Activated T-helper 1 cell treated with Interleukin-2 at 50 U/mL for 16 hours (primary cell): ENCODE measurements around the gene FAM83B.
"Not testable (repeated sequence)": the region's sequence is repeated elsewhere in the genome, so short reads cannot be mapped to it uniquely, and the experiment has no call there.

Experiments used
- DNase-seq: peaks from one replicate; pipeline ENCODE4 v3.0.0-alpha.2; 2020; ENCODE audit warnings: low read depth

FAM83B gene

GRCh38 chr6:54897462-54898189, 51.1 kb downstream of the FAM83B start:
- no peak for DNase-seq

GRCh38 chr6:54898767-54899166, 52.2 kb downstream of the FAM83B start:
- DNase-seq: no peak

DNA sequence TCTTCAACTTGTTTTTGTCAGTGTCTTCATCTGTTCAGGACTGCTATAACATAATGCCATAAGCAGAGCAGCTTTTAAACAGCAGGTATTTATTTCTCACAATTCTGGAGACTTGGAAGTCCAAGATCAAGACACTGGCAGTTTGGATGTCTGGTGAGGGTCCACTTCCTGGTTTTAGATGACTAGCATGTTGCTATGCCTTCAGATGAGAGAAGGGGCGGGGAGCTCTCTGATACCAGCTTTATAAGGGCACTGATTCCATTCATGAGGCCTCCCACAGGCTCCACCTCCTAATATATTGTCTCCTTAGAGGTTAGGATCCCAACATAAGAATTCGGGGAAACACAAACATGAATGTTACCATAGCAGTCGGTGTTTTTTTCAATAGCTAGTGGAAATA, 52.9 kb downstream of the FAM83B start:
- DNase-seq: no peak

- no peak for DNase-seq
Measured at GRCh38 chr6:54899986-54900385, 53.4 kb downstream of the FAM83B start.

- no peak for DNase-seq
Measured at GRCh38 chr6:54900666-54901065, 54.1 kb downstream of the FAM83B start.

DNA sequence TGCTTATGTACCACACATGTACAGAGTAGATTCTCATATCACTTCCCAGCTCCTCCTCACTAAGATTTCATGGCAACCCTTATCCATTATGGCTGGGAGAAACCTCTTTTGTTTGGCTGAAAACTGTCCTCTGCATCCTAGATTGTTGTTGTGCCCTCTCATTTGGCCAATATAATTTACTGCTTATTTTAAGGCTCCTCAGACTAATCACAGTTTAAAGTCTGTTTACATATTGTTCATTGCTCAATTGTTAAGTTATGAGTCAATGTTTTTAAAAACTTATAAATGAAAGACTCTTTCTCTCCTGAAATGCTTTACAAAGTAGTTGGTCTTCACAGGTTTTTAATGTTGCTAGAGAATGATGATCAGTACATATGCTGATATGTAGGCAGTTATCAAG, 57.3 kb downstream of the FAM83B start:
- no peak for DNase-seq

GRCh38 chr6:54907355-54907754, 60.8 kb downstream of the FAM83B start:
- no peak for DNase-seq

DNA sequence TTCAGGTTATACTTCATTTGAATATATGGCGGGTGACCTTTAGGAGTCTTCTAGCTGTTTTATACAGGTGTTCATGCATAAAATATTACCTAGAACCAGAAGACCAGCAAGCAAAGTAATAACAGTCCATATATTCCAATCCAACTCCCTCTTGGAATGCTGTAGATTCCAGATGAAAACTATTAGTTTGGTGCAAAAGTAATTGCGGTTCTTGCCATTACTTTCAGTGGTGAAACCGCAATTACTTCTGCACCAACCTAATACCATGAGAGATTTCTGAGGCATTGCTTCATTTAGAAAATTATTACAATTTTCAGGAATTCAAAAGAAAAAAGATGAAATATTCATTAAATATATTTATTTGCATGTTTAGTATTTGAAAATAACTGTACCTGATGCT, 62.6 kb downstream of the FAM83B start:
- DNase-seq: no peak

GRCh38 chr6:54910431-54910884, 63.9 kb downstream of the FAM83B start:
- DNase-seq: no peak

- no peak for DNase-seq
Measured at GRCh38 chr6:54910921-54911320, 64.3 kb downstream of the FAM83B start.

DNA sequence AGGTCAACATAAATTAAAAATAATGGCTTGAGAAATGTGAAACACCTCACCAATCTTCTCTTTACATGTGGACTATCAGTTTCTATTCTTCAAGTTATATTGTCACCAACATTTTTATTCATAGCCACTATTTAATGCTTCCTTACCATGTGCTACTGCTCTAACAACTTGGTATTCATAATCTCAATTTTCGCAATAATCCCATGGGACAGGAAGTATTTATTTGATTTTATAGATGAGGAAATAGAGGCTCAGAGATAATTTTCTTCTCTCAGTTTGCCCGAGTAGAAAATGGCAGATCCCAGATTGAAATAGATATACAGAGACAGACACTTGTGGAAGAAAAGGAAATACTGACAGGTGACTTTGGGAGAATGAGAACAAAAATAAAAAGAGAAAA, 66.6 kb downstream of the FAM83B start:
- no peak for DNase-seq

GRCh38 chr6:54916858-54917257, 70.3 kb downstream of the FAM83B start:
- DNase-seq: no peak

- DNase-seq: no peak
Measured at GRCh38 chr6:54920628-54921027, 74.1 kb downstream of the FAM83B start.

- no peak for DNase-seq
Measured at GRCh38 chr6:54921891-54922290, 75.3 kb downstream of the FAM83B start.

- DNase-seq: no peak
Measured at GRCh38 chr6:54929245-54929909, 82.8 kb downstream of the FAM83B start.

GRCh38 chr6:54932622-54933021, 86.1 kb downstream of the FAM83B start:
- no peak for DNase-seq

DNA sequence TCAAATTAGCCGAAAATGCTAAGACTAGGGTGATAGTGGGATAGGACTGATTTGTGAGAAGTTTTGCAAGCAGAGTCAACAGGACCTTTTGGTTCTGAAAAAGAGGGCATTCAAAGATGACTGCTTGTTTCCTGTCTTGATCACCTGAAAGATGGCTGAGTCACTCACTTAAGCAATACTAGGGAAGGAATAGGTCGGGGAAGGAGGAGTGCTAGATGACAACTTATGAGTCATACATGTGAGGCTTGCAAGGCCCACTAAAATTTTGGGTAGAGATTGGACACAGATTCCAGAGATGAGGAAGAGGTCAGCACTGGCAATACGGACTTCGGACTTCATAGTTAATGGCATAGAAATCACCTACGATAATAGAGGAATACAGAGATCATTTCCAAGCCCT, 89.2 kb downstream of the FAM83B start:
- no peak for DNase-seq

DNA sequence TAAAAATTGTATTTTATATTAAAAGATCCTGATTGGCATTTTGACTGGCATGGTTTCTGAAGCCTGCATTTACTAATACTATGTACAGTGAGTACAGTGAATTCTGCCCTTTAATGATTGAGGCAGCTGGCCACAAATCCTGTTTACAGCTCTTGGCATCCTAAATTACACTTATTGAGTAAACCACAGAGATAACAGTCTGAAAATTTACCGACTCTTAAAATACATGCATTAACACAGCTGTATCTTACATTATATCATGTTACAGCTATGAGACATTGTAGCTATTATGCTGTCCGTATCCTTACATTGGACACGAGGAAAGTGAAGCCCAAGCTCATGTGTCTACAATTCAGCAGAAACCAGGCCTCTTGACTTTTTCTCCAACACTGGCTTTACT, 90.8 kb downstream of the FAM83B start:
- DNase-seq: no peak

- DNase-seq: no peak
Measured at GRCh38 chr6:54957698-54958097, 111.1 kb downstream of the FAM83B start.

- no peak for DNase-seq
Measured at GRCh38 chr6:54958446-54958845, 111.9 kb downstream of the FAM83B start.

- DNase-seq: no peak
Measured at GRCh38 chr6:54959820-54960219, 113.2 kb downstream of the FAM83B start.

DNA sequence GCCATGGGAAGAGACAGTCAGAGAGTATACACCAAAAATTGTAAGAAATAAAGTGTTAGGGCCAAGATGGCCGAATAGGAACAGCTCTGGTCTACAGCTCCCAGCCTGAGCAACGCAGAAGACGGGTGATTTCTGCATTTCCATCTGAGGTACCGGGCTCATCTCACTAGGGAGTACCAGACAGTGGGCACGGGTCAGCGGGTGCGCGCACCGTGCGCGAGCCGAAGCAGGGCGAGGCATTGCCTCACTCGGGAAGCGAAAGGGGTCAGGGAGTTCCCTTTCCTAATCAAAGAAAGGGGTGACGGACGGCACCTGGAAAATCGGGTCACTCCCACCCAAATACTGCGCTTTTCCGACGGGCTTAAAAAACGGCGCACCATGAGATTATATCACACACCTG, 114.8 kb downstream of the FAM83B start:
- DNase-seq: not testable (repeated sequence)

DNA sequence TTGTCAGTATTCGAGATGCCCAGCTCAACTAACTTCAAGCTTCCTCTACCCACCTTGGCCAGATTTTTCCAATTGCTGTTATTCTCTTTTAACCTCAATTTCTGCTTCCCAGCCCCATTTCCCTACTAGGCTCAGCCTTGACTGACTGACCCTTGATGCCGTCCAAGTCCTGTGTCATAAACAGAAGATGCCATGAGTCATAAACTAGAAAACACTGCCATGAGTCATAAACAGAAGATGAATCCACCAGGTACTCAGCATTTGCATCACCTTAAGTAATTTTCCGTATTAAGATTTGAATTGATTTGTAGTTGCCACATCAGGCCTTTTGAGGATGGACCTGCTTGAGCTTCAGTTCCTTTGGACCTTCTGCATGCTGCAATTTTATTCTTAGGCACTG, 123.8 kb downstream of the FAM83B start:
- no peak for DNase-seq

DNA sequence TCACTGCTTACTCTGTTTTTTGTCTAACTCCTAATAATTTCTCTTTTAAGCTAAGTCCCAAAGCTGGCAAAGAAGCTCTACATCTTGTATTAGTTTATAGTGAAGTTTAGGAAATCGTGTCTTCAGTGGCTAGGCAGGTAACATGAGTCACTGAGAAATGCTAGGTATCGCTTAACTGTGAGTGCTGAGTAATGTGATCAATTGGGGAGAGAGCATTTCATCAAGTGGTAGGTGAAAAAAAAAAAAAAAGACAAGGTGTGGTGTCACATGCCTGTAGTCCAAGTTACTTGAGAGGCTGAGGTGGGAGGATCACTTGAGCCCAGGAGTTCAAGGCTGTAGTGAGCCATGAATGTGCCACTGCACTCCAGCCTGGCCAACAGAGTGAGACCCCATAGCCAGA, 125.3 kb downstream of the FAM83B start:
- no peak for DNase-seq
